GM12878 (cell line): ENCODE measurements around the gene SLC52A3.

Source experiments
- ATF3 ChIP-seq: IDR thresholded peaks from 2 replicates; pipeline ENCODE4 v1.6.1; 2011; ENCODE audit warnings: low read depth, mild to moderate bottlenecking, low read length, moderate library complexity, borderline replicate concordance; ENCODE audit errors: extremely low read depth
- CTCF ChIP-seq, 3 experiments: IDR thresholded peaks in 2 of 3; conservative IDR thresholded peaks in 1 of 3; 2 replicates each; pipeline ENCODE4 v1.5.1; 2011; ENCODE audit warnings: low read depth in 3 of 3, low read length in 3 of 3, mild to moderate bottlenecking in 3 of 3, control low read depth in 2 of 3, moderate library complexity in 2 of 3, inconsistent platforms in 1 of 3, mixed read lengths in 1 of 3; ENCODE audit not compliant: control insufficient read depth in 2 of 3, insufficient read depth in 1 of 3; ENCODE audit errors: extremely low read depth in 1 of 3
- CUX1 ChIP-seq: IDR thresholded peaks from 2 replicates; pipeline ENCODE4 v1.6.1; 2012; ENCODE audit warnings: improper control_type of control experiment, low read depth, low read length; ENCODE audit not compliant: insufficient replicate concordance
- ELK1 ChIP-seq: IDR thresholded peaks from 2 replicates; pipeline ENCODE4 v1.6.1; 2012; ENCODE audit warnings: low read depth, low read length, improper control_type of control experiment
- EP300 ChIP-seq, 2 experiments: fragments of 150-350 bp in 1 of 2; IDR thresholded peaks; 2 replicates each; pipeline ENCODE4 v1.6.1; 2011 to 2012; ENCODE audit warnings: low read depth in 2 of 2, low read length in 2 of 2, borderline replicate concordance in 1 of 2, improper control_type of control experiment in 1 of 2, inconsistent platforms in 1 of 2; ENCODE audit not compliant: control insufficient read depth in 1 of 2
- GATAD2B ChIP-seq: fragments of 450-650 bp; conservative IDR thresholded peaks from 2 replicates; pipeline ENCODE4 v1.6.1; 2017; ENCODE audit warnings: low read depth, mild to moderate bottlenecking, moderate library complexity
- NFIC ChIP-seq: IDR thresholded peaks from 2 replicates; pipeline ENCODE4 v1.6.1; 2012; ENCODE audit warnings: low read depth, mild to moderate bottlenecking, inconsistent platforms, low read length, moderate library complexity
- TAF1 ChIP-seq: IDR thresholded peaks from 2 replicates; pipeline ENCODE4 v1.6.1; 2011; ENCODE audit warnings: mild to moderate bottlenecking, low read depth, low read length, borderline replicate concordance
- ZSCAN29 ChIP-seq: fragments of 450-650 bp; IDR thresholded peaks from 2 replicates; pipeline ENCODE4 v1.6.1; 2017; ENCODE audit warnings: mild to moderate bottlenecking, moderate library complexity

- TF ChIP-seq CUX1, result no peak
- TF ChIP-seq ELK1, result no peak
- no peak for TF ChIP-seq CTCF (IDR thresholded peaks at IDR 0.05 in 2 of 3, conservative IDR thresholded peaks at IDR 0.05 in 1 of 3; ENCODE audit: control insufficient read depth in 2 of 3, extremely low read depth in 1 of 3, insufficient read depth in 1 of 3, low read depth in 3 of 3, low read length in 3 of 3)
- TF ChIP-seq TAF1, result no peak
- TF ChIP-seq GATAD2B, result no peak
- TF ChIP-seq ATF3, result no peak
- TF ChIP-seq EP300 (IDR thresholded peaks at IDR 0.05; ENCODE audit: borderline replicate concordance in 1 of 2, control insufficient read depth in 1 of 2, low read depth in 2 of 2, low read length in 2 of 2), result no peak
- no peak for TF ChIP-seq ZSCAN29
- no peak for TF ChIP-seq NFIC
These were observed 22.8 kb upstream of the SLC52A3 start for GRCh38 chr20:791056-791455.
